Neural cell (in vitro differentiated cells): Measurements from ENCODE around the gene LCN10. TPM values are rescaled to one million over a fixed set of nuclear protein-coding genes. Genes with fewer than 3 reads are reported as not detected.

Experiments used
- H2AFZ ChIP-seq: fragments of 200-600, 300-800 bp; sonication (generic), shearing (Covaris generic); 2 replicates; pipeline ENCODE4 v1.6.0; 2014; ENCODE audit warnings: low read depth, mild to moderate bottlenecking, antibody characterized with exemption, low read length, moderate library complexity
- H3F3A ChIP-seq: fragments of 200-600 bp; shearing (Covaris generic); 2 replicates; pipeline ENCODE4 v1.6.1; 2016; ENCODE audit warnings: mild to moderate bottlenecking, moderate library complexity, mixed read lengths, antibody characterized with exemption, low read length; ENCODE audit not compliant: insufficient read depth, poor library complexity, severe bottlenecking
- H3K27ac ChIP-seq: fragments of 200-600, 300-800 bp; sonication (generic), shearing (Covaris generic); 2 replicates; pipeline ENCODE4 v1.5.1; 2014; ENCODE audit warnings: mild to moderate bottlenecking, low read length, moderate library complexity
- H3K27me3 ChIP-seq: fragments of 300-800, 200-600 bp; sonication (generic), shearing (Covaris generic); 2 replicates; pipeline ENCODE4 v1.6.0; 2014; ENCODE audit warnings: mild to moderate bottlenecking, low read depth, low read length, moderate library complexity; ENCODE audit not compliant: insufficient read depth
- H3K36me3 ChIP-seq: fragments of 300-800, 200-600 bp; sonication (generic), shearing (Covaris generic); 2 replicates; pipeline ENCODE4 v1.5.1; 2014; ENCODE audit warnings: mild to moderate bottlenecking, antibody characterized with exemption, low read length, moderate library complexity; ENCODE audit not compliant: insufficient read depth
- H3K4me2 ChIP-seq: fragments of 300-800, 200-600 bp; sonication (generic), shearing (Covaris generic); 2 replicates; pipeline ENCODE4 v1.6.0; 2014; ENCODE audit warnings: mild to moderate bottlenecking, low read length
- H3K4me3 ChIP-seq: fragments of 300-800, 200-600 bp; sonication (generic), shearing (Covaris generic); 2 replicates; pipeline ENCODE4 v1.5.1; 2014; ENCODE audit warnings: mild to moderate bottlenecking, low read length, moderate library complexity
- H3K79me2 ChIP-seq: fragments of 200-600 bp; shearing (Covaris generic); replicated peaks from 2 replicates; pipeline ENCODE4 v1.6.0; 2014; ENCODE audit warnings: mild to moderate bottlenecking, low read length, moderate library complexity; ENCODE audit not compliant: insufficient read depth
- H3K9ac ChIP-seq: fragments of 300-800, 200-600 bp; sonication (generic), shearing (Covaris generic); 2 replicates; pipeline ENCODE4 v1.6.1; 2016; ENCODE audit warnings: mild to moderate bottlenecking, low read length, mixed read lengths
- H3K9me2 ChIP-seq: fragments of 200-600 bp; shearing (Covaris generic); 2 replicates; pipeline ENCODE4 v1.6.1; 2016; ENCODE audit warnings: mild to moderate bottlenecking, low read length, mixed read lengths; ENCODE audit not compliant: insufficient read depth
- H3K9me3 ChIP-seq: fragments of 200-600, 300-800 bp; sonication (generic), shearing (Covaris generic); 2 replicates; pipeline ENCODE4 v1.6.1; 2016; ENCODE audit warnings: mild to moderate bottlenecking, mixed run types, low read length, moderate library complexity, mixed read lengths
- H4K20me1 ChIP-seq: fragments of 200-600 bp; shearing (Covaris generic); 2 replicates; pipeline ENCODE4 v1.6.1; 2016; ENCODE audit warnings: mild to moderate bottlenecking, mixed run types; ENCODE audit not compliant: insufficient read depth
- CTCF ChIP-seq: fragments of 450-650 bp; IDR thresholded peaks from 2 replicates; pipeline ENCODE4 v1.5.1; 2014; ENCODE audit warnings: antibody characterized with exemption, mild to moderate bottlenecking, moderate library complexity; ENCODE audit not compliant: poor library complexity, severe bottlenecking
- EP300 ChIP-seq: fragments of 450-650 bp; conservative IDR thresholded peaks from 2 replicates; pipeline ENCODE4 v1.6.1; 2014; ENCODE audit warnings: antibody characterized with exemption, mild to moderate bottlenecking, moderate library complexity; ENCODE audit not compliant: poor library complexity, severe bottlenecking
- EZH2 ChIP-seq: fragments of 200-600, 300-800 bp; shearing (Covaris generic), sonication (generic); IDR thresholded peaks from 2 replicates; pipeline ENCODE4 v1.6.1; 2014; ENCODE audit warnings: antibody characterized with exemption, low read length, borderline replicate concordance, mild to moderate bottlenecking; ENCODE audit not compliant: insufficient read depth, poor library complexity, severe bottlenecking
- MXI1 ChIP-seq: fragments of 450-650 bp; conservative IDR thresholded peaks from 2 replicates; pipeline ENCODE4 v1.6.1; 2014; ENCODE audit warnings: antibody characterized with exemption, mild to moderate bottlenecking; ENCODE audit not compliant: poor library complexity, severe bottlenecking
- POLR2AphosphoS5 ChIP-seq: IDR thresholded peaks from 2 replicates; pipeline ENCODE4 v1.6.1; 2012
- RAD21 ChIP-seq: fragments of 450-650 bp; conservative IDR thresholded peaks from 2 replicates; pipeline ENCODE4 v1.6.1; 2014; ENCODE audit warnings: antibody characterized with exemption, mild to moderate bottlenecking, moderate library complexity
- REST ChIP-seq: IDR thresholded peaks from 2 replicates; pipeline ENCODE4 v1.6.1; 2012; ENCODE audit warnings: borderline replicate concordance
- SMC3 ChIP-seq: fragments of 450-650 bp; conservative IDR thresholded peaks from 2 replicates; pipeline ENCODE4 v1.6.1; 2014; ENCODE audit warnings: antibody characterized with exemption, mild to moderate bottlenecking, moderate library complexity; ENCODE audit not compliant: poor library complexity
- TAF1 ChIP-seq: IDR thresholded peaks from 2 replicates; pipeline ENCODE4 v1.6.1; 2012; ENCODE audit warnings: low read depth
- polyA plus RNA-seq: library from polyadenylated mRNA; depleted of rRNA; stranded (reverse); fragments of >200 nt; gene quantifications from 2 replicates; pipeline ENCODE4 v1.2.3, GENCODE V29; 2014

The LCN10 gene
- polyA plus RNA-seq, 1 donor from 2014 or later: not detected

- Histone ChIP-seq H3K9me3 (no peaks in the 10 kb centered on the region), H3K9me2 (no peaks in the 10 kb centered on the region), H3K36me3 (no peaks in the 10 kb centered on the region), H3K27me3 (no peaks in the 10 kb centered on the region), H4K20me1 (no peaks in the 10 kb centered on the region), H3K9ac (no peak overlapping the region), H3F3A (no peaks in the 10 kb centered on the region), H3K79me2 (no peaks in the 10 kb centered on the region), H3K4me3 (no peak overlapping the region), H3K27ac (no peak overlapping the region), H3K4me2 (no peak overlapping the region), H2AFZ (no peak overlapping the region)
- TF ChIP-seq EP300 (no peak), RAD21 (no peak), POLR2AphosphoS5 (no peak), SMC3 (no peak), CTCF (no peak), REST (no peak), TAF1 (no peak), MXI1 (no peak), EZH2 (no peak)
Observed at GRCh38 chr9:136734837-136735496, 7.8 kb downstream of the LCN10 start.

- H3K36me3 ChIP-seq: no peaks in the 10 kb centered on the region
- H3K4me2 ChIP-seq: no peak overlapping the region
- H3K9ac ChIP-seq: no peak overlapping the region
- H3K27ac ChIP-seq: no peak overlapping the region
- peaks cover 5% of the 10 kb centered on the region for H3K27me3 ChIP-seq
- H3K79me2 ChIP-seq: no peaks in the 10 kb centered on the region
- H3F3A ChIP-seq: no peaks in the 10 kb centered on the region
- no peaks in the 10 kb centered on the region for H3K9me3 ChIP-seq
- no peak for TF ChIP-seq MXI1
- TF ChIP-seq POLR2AphosphoS5: no peak
- no peak for TF ChIP-seq EZH2
- no peak for TF ChIP-seq TAF1
- TF ChIP-seq RAD21: no peak
- no peak for TF ChIP-seq EP300
- TF ChIP-seq SMC3: no peak
- TF ChIP-seq CTCF: no peak
- no peak for TF ChIP-seq REST
- no peaks in the 10 kb centered on the region for H3K9me2 ChIP-seq
- H2AFZ ChIP-seq: no peak overlapping the region
- no peaks in the 10 kb centered on the region for H4K20me1 ChIP-seq
- no peak overlapping the region for H3K4me3 ChIP-seq
Observed at GRCh38 chr9:136733611-136734010, 9.1 kb downstream of the LCN10 start.
